Measurements from ENCODE around the gene DHDDS. TPM values are rescaled to one million over a fixed set of nuclear protein-coding genes. Genes with fewer than 3 reads are reported as not detected.
A peak's percentile ranks its signal among the peaks of the same experiment; 100 is the strongest.

The DHDDS gene
- polyA plus RNA-seq, 1 donor from 2014 or later, result 23.7 TPM

- Mint-ChIP-seq H3K4me1 (peaks cover 13 to 19% (median 17%) of the 10 kb centered on the region in 3 donors), H3K27me3 (no peaks in the 10 kb centered on the region), H3K9me3 (no peaks in the 10 kb centered on the region), H3K36me3 (peaks cover 4% of the 10 kb centered on the region), H3K27ac (peak overlapping the region in 1 of 3 donors; percentile 15), H3K4me3 (no peak overlapping the region)
These were observed 18.8 kb downstream of the DHDDS start for GRCh38 chr1:26450908-26451307.

GRCh38 chr1:26452459-26453183 is 20.5 kb downstream of the DHDDS start:
- Mint-ChIP-seq H3K4me3 (no peak overlapping the region), H3K4me1 (peaks cover 4 to 7% (median 4%) of the 10 kb centered on the region in 3 donors), H3K9me3 (no peaks in the 10 kb centered on the region), H3K27me3 (no peaks in the 10 kb centered on the region), H3K36me3 (peaks cover 3% of the 10 kb centered on the region), H3K27ac (no peak overlapping the region)

GRCh38 chr1:26459148-26459547 is 27.0 kb downstream of the DHDDS start:
- no peak overlapping the region for H3K4me3 Mint-ChIP-seq
- H3K9me3 Mint-ChIP-seq, result no peaks in the 10 kb centered on the region
- no peaks in the 10 kb centered on the region for H3K27me3 Mint-ChIP-seq
- no peaks in the 10 kb centered on the region for H3K36me3 Mint-ChIP-seq
- H3K4me1 Mint-ChIP-seq, result peaks cover 0 to 1% (median 0%) of the 10 kb centered on the region in 3 donors
- no peak overlapping the region for H3K27ac Mint-ChIP-seq

- no peak overlapping the region for H3K4me3 Mint-ChIP-seq
- H3K36me3 Mint-ChIP-seq, result no peaks in the 10 kb centered on the region
These were observed 27.5 kb downstream of the DHDDS start for GRCh38 chr1:26459573-26460031.

GRCh38 chr1:26468911-26469310 is 36.8 kb downstream of the DHDDS start:
- Mint-ChIP-seq H3K4me1 (peaks cover 12 to 34% (median 26%) of the 10 kb centered on the region in 3 donors), H3K9me3 (no peaks in the 10 kb centered on the region), H3K27ac (no peak overlapping the region), H3K36me3 (peaks cover 3% of the 10 kb centered on the region), H3K4me3 (peak overlapping the region in 1 of 4 donors; percentile 15), H3K27me3 (no peaks in the 10 kb centered on the region)

More at GRCh38 chr1:26459573-26460031, 27.5 kb downstream of the DHDDS start:
- H3K4me1 Mint-ChIP-seq, result peaks cover 0 to 1% (median 0%) of the 10 kb centered on the region in 3 donors
- H3K27ac Mint-ChIP-seq, result no peak overlapping the region
- no peaks in the 10 kb centered on the region for H3K9me3 Mint-ChIP-seq
- H3K27me3 Mint-ChIP-seq, result no peaks in the 10 kb centered on the region

- peaks cover 3% of the 10 kb centered on the region for H3K36me3 Mint-ChIP-seq
- H3K27me3 Mint-ChIP-seq, result no peaks in the 10 kb centered on the region
- peaks cover 12 to 35% (median 31%) of the 10 kb centered on the region in 3 donors for H3K4me1 Mint-ChIP-seq
- peak overlapping the region in 1 of 4 donors; percentile 15 for H3K4me3 Mint-ChIP-seq
- H3K27ac Mint-ChIP-seq, result peak overlapping the region in 2 of 3 donors; percentile 23 to 100
- no peaks in the 10 kb centered on the region for H3K9me3 Mint-ChIP-seq
These were observed 37.4 kb downstream of the DHDDS start for GRCh38 chr1:26469558-26469957.

GRCh38 chr1:26470878-26471497 is 38.9 kb downstream of the DHDDS start:
- H3K27ac Mint-ChIP-seq, result peak overlapping the region; percentile 62 to 100 (median 88)
- H3K36me3 Mint-ChIP-seq, result peaks cover 3% of the 10 kb centered on the region
- no peaks in the 10 kb centered on the region for H3K9me3 Mint-ChIP-seq
- peak overlapping the region; percentile 74 to 100 (median 96) for H3K4me3 Mint-ChIP-seq
- no peaks in the 10 kb centered on the region for H3K27me3 Mint-ChIP-seq
- peaks cover 16 to 38% (median 38%) of the 10 kb centered on the region in 3 donors for H3K4me1 Mint-ChIP-seq

- no peaks in the 10 kb centered on the region for H3K27me3 Mint-ChIP-seq
These were observed 39.6 kb downstream of the DHDDS start for GRCh38 chr1:26471498-26472319.

GRCh38 chr1:26472320-26472900 is 40.3 kb downstream of the DHDDS start, which contains the start of gene HMGN2:
Gene HMGN2 (plus strand): TSS chr1:26472440. CDS start chr1:26472613, 173 bp downstream.
- peaks cover 3% of the 10 kb centered on the region for H3K36me3 Mint-ChIP-seq

More at GRCh38 chr1:26471498-26472319, 39.6 kb downstream of the DHDDS start:
- Mint-ChIP-seq H3K4me1 (peaks cover 19 to 45% (median 41%) of the 10 kb centered on the region in 3 donors), H3K27ac (peak overlapping the region; percentile 96 to 100 (median 99)), H3K36me3 (peaks cover 3% of the 10 kb centered on the region), H3K4me3 (peak overlapping the region; percentile 94 to 100 (median 99)), H3K9me3 (no peaks in the 10 kb centered on the region)

GRCh38 chr1:26472901-26473845 is 41.1 kb downstream of the DHDDS start:
- Mint-ChIP-seq H3K27ac (peak overlapping the region; percentile 94 to 100 (median 95)), H3K4me3 (peak overlapping the region; percentile 90 to 95 (median 93)), H3K9me3 (no peaks in the 10 kb centered on the region), H3K4me1 (peaks cover 22 to 46% (median 46%) of the 10 kb centered on the region in 3 donors), H3K27me3 (no peaks in the 10 kb centered on the region), H3K36me3 (peaks cover 3% of the 10 kb centered on the region)

More at GRCh38 chr1:26472320-26472900, 40.3 kb downstream of the DHDDS start, which contains the start of gene HMGN2:
- H3K4me3 Mint-ChIP-seq, result peak within 1 kb of the TSS; percentile 94 to 100 (median 99)
- no peaks in the 10 kb centered on the region for H3K9me3 Mint-ChIP-seq
- no peaks in the 10 kb centered on the region for H3K27me3 Mint-ChIP-seq
- H3K4me1 Mint-ChIP-seq, result peaks cover 19 to 45% (median 42%) of the 10 kb centered on the region in 3 donors
- peak within 1 kb of the TSS; percentile 96 to 100 (median 99) for H3K27ac Mint-ChIP-seq

- Mint-ChIP-seq H3K4me3 (peak overlapping the region in 2 of 4 donors; percentile 5 to 95), H3K36me3 (peaks cover 3% of the 10 kb centered on the region), H3K27ac (peak overlapping the region; percentile 25 to 100 (median 26)), H3K9me3 (no peaks in the 10 kb centered on the region), H3K27me3 (no peaks in the 10 kb centered on the region), H3K4me1 (peaks cover 25 to 48% (median 45%) of the 10 kb centered on the region in 3 donors)
These were observed 42.7 kb downstream of the DHDDS start for GRCh38 chr1:26474818-26475217.

GRCh38 chr1:26475989-26476388 is 43.9 kb downstream of the DHDDS start:
- H3K4me3 Mint-ChIP-seq, result peak overlapping the region in 2 of 4 donors; percentile 43 to 72
- peaks cover 19 to 37% (median 34%) of the 10 kb centered on the region in 3 donors for H3K4me1 Mint-ChIP-seq
- H3K36me3 Mint-ChIP-seq, result no peaks in the 10 kb centered on the region
- H3K27me3 Mint-ChIP-seq, result no peaks in the 10 kb centered on the region
- H3K9me3 Mint-ChIP-seq, result no peaks in the 10 kb centered on the region
- peak overlapping the region in 2 of 3 donors; percentile 9 to 72 for H3K27ac Mint-ChIP-seq

- Mint-ChIP-seq H3K9me3 (no peaks in the 10 kb centered on the region), H3K27me3 (no peaks in the 10 kb centered on the region), H3K4me3 (peak overlapping the region in 1 of 4 donors; percentile 72), H3K27ac (peak overlapping the region in 1 of 3 donors; percentile 9), H3K36me3 (no peaks in the 10 kb centered on the region), H3K4me1 (peaks cover 14 to 31% (median 26%) of the 10 kb centered on the region in 3 donors)
These were observed 44.8 kb downstream of the DHDDS start for GRCh38 chr1:26476958-26477357.

Measured in IgD-negative memory B cell (primary cell).